WI38 (cell line): Measurements from ENCODE around the gene TRMT11.

ENCODE experiments used
- H3K4me3 ChIP-seq: 2 replicates; pipeline ENCODE4 v1.5.1; 2011; ENCODE audit warnings: low read depth, mild to moderate bottlenecking, control low read depth, low read length
- TF ChIP-seq, protein P1 (sequence below): IDR thresholded peaks from 2 replicates; pipeline ENCODE4 v1.5.1; 2012; ENCODE audit warnings: low read depth, mild to moderate bottlenecking, control low read depth, low read length

The TRMT11 gene

DNA sequence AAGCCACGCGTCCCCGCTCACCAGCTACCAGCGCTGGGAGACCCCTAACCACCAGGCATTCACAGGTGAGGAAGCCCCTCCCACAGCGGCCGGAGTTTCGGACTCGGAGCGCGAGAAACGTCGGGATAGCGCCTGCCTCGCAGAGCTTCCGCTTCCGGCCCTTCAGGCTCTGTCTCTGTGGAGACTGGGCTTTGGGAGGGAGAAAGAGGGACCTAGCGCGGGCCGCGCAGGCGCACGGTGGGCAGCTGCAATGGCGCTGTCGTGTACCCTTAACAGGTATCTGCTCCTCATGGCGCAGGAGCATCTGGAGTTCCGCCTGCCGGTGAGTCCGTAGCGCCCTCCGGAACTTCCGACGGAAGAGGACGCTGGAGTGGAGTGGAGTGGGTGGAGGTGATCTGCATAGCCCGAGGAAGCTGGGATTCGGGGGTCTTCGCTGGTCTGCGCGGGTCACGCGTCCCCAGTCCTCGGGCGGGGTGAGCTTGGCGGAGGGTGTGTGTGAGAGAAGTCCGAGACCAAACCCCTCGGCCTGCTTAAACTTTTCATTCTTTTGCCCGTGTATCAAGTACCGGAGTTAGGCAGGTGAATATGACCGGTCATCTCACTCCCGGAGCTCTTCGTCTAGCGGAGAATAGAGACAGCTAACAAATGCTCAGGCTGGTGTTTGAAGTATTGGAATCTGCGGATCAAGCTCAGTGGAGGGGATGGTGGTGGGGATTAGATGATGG is at the start of gene TRMT11:
TSS of gene TRMT11 (plus strand) at position 240 of the 725 bp plus-strand sequence. CDS start at position 251, 11 bp downstream.
- TF ChIP-seq, protein P1, sequence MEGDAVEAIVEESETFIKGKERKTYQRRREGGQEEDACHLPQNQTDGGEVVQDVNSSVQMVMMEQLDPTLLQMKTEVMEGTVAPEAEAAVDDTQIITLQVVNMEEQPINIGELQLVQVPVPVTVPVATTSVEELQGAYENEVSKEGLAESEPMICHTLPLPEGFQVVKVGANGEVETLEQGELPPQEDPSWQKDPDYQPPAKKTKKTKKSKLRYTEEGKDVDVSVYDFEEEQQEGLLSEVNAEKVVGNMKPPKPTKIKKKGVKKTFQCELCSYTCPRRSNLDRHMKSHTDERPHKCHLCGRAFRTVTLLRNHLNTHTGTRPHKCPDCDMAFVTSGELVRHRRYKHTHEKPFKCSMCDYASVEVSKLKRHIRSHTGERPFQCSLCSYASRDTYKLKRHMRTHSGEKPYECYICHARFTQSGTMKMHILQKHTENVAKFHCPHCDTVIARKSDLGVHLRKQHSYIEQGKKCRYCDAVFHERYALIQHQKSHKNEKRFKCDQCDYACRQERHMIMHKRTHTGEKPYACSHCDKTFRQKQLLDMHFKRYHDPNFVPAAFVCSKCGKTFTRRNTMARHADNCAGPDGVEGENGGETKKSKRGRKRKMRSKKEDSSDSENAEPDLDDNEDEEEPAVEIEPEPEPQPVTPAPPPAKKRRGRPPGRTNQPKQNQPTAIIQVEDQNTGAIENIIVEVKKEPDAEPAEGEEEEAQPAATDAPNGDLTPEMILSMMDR: no peak
- H3K4me3 ChIP-seq: peak within 1 kb of the TSS; percentile 98

DNA sequence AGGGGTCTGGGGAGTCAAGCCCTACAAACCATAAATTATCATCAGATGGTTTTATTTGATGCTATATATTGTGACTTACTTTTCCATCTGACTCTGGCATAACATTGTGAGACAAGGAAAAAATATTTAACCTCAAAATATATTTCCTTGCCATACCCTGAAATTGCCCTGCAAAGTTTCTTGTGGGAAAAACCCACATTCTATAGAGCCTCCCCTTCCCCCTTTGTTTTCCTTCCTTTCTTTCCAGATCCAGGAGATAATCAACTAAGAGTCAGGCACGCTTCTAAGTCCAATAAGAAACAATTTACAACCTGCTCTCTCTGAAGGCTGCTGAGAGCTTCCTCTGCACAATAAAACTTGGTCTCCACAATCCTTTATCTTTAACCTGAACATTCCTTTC is 47.3 kb upstream of the TRMT11 start:
- TF ChIP-seq, protein P1: no peak
- H3K4me3 ChIP-seq: no peak overlapping the region

GRCh38 chr6:125939791-125940190 is 46.5 kb upstream of the TRMT11 start:
- no peak overlapping the region for H3K4me3 ChIP-seq
- TF ChIP-seq, protein P1: no peak

- H3K4me3 ChIP-seq: no peak overlapping the region
- TF ChIP-seq, protein P1: no peak
These were observed 45.9 kb upstream of the TRMT11 start for GRCh38 chr6:125940247-125941041.

DNA sequence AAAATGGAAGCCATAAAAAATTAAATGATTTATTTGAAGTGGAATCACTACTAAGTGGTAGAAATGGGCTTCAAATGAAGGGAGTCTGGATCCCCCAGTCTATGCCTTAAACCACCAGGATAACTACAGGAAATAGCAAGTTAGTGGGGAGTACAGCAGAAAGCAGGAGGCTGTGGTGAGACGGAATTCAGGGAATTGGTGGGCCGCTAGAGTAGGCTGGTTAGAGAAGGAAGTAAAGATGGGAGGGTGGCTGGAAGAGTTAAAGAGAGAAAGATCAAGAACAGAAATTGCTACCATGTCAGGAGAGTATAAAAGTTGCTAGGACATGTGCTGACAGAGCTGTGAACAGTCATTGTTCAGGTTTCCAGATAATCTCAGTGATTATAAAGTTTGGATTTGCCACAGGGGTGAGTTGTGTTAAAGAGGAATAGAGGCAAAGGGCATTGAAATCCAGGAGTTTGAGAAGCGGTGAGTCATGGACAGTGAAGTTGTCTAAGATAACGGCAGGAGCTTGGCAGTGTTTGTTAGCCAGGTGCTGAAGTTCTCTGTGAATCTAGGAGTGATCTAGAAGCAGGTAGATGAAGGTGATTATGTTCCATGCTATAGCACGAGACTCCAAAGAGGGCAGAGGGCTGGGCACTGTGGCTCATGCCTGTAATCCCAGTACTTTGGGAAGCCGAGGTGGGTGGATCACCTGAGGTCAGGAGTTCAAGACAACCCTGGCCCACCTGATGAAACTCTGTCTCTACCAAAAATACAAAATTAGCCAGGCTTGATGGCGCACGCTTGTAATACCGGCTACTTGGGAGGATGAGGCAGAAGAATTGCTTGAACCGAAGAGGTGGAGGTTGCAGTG is 43.4 kb upstream of the TRMT11 start:
- TF ChIP-seq, protein P1: no peak
- no peak overlapping the region for H3K4me3 ChIP-seq

GRCh38 chr6:125943528-125944433 is 42.6 kb upstream of the TRMT11 start:
- TF ChIP-seq, protein P1: no peak
- no peak overlapping the region for H3K4me3 ChIP-seq
